ENCODE data around the gene ABCA7. TPM values are rescaled to one million over a fixed set of nuclear protein-coding genes. Genes with fewer than 3 reads are reported as not detected.

ABCA7 gene
- total RNA-seq, 1 donor from 2014 or later, result 16.3 TPM

DNA sequence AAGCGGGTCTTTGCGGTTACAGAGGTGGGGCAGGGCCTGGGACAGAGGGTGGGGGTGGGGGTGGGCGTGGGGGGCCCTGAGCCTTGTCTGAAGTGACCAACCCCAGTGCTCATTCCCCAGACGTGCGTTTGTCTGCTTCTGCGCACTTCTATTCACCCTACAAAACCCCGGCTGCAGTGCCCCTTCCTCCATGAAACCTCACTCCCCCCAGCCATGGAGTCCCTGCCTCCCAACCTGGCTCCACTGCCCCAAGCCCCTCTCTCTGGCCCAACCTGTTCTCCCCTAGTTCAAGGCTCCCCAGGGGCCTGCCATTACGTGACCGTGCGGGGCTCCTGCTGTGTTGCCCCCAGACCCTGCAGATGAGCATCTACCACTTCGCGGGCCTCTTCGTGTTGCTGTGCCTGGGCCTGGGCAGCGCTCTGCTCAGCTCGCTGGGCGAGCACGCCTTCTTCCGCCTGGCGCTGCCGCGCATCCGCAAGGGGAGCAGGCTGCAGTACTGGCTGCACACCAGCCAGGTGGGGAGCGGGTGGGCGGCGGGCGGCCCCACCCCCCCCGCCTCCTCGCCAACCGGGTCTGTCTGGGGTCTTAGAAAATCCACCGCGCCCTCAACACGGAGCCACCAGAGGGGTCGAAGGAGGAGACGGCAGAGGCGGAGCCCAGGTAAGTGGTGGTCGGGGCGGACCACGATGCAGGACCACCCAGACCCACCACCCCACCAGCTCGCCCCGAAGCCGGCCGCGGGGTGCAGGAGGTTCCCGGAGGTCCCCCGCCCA lies 31.5 kb upstream of the ABCA7 start:
- no peak for DNase-seq (ENCODE audit: low spot score)
- TF ChIP-seq, protein P1, sequence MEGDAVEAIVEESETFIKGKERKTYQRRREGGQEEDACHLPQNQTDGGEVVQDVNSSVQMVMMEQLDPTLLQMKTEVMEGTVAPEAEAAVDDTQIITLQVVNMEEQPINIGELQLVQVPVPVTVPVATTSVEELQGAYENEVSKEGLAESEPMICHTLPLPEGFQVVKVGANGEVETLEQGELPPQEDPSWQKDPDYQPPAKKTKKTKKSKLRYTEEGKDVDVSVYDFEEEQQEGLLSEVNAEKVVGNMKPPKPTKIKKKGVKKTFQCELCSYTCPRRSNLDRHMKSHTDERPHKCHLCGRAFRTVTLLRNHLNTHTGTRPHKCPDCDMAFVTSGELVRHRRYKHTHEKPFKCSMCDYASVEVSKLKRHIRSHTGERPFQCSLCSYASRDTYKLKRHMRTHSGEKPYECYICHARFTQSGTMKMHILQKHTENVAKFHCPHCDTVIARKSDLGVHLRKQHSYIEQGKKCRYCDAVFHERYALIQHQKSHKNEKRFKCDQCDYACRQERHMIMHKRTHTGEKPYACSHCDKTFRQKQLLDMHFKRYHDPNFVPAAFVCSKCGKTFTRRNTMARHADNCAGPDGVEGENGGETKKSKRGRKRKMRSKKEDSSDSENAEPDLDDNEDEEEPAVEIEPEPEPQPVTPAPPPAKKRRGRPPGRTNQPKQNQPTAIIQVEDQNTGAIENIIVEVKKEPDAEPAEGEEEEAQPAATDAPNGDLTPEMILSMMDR (IDR thresholded peaks at IDR 0.05; ENCODE audit: unreplicated experiment), result no peak
- no peak overlapping the region for H3K4me3 Mint-ChIP-seq (ENCODE audit: unreplicated experiment)
- H3K9me3 Mint-ChIP-seq (ENCODE audit: unreplicated experiment), result no peaks in the 10 kb centered on the region
- H3K27ac Mint-ChIP-seq (ENCODE audit: unreplicated experiment), result no peak overlapping the region
- H3K27me3 Mint-ChIP-seq (ENCODE audit: unreplicated experiment), result peaks cover 3% of the 10 kb centered on the region
- H3K4me1 Mint-ChIP-seq (ENCODE audit: unreplicated experiment), result no peaks in the 10 kb centered on the region
- H3K36me3 Mint-ChIP-seq (ENCODE audit: low read depth, unreplicated experiment), result no peaks in the 10 kb centered on the region

DNA sequence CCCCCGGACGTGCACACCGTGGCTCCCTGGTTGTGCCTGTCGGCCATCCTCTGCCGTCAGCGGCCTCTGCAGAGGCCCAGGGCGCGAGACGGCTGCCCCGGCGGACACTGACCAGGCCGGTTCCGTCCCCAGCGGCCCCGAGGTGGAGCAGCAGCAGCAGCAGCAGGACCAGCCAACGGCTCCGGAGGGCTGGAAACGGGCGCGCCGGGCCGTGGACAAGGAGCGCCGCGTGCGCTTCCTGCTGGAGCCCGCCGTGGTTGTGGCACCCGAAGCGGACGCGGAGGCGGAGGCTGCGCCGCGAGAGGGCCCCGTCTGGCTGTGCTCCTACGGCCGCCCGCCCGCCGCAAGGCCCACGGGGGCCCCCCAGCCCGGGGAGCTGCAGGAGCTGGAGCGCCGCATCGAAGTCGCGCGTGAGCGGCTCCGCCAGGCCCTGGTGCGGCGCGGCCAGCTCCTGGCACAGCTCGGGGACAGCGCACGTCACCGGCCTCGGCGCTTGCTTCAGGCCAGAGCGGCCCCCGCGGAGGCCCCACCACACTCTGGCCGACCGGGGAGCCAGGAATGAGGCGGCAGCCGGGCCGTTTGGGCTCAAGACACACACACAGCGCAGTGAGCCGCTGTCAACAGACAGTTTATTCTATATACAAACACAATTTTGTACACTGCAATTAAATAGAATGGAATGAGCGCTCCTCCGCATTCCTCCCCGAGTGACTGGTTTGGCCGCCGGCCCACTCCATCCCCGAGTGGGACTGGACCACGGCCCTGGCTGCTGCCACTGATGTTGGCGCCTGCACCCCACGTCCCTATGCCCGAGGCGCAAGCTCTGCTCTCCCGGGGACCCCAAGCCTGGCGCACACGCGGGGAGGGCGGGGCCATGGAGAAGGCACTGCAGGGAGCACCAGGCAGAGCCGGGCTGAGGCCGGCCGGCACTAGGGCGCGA lies 30.6 kb upstream of the ABCA7 start:
- Mint-ChIP-seq H3K36me3 (ENCODE audit: low read depth, unreplicated experiment) (no peaks in the 10 kb centered on the region), H3K27ac (ENCODE audit: unreplicated experiment) (no peak overlapping the region), H3K27me3 (ENCODE audit: unreplicated experiment) (peaks cover 3% of the 10 kb centered on the region), H3K4me3 (ENCODE audit: unreplicated experiment) (no peak overlapping the region), H3K4me1 (ENCODE audit: unreplicated experiment) (no peaks in the 10 kb centered on the region), H3K9me3 (ENCODE audit: unreplicated experiment) (no peaks in the 10 kb centered on the region)
- DNase-seq (ENCODE audit: low spot score), result no peak
- TF ChIP-seq, protein P1 (IDR thresholded peaks at IDR 0.05; ENCODE audit: unreplicated experiment), result no peak

DNA sequence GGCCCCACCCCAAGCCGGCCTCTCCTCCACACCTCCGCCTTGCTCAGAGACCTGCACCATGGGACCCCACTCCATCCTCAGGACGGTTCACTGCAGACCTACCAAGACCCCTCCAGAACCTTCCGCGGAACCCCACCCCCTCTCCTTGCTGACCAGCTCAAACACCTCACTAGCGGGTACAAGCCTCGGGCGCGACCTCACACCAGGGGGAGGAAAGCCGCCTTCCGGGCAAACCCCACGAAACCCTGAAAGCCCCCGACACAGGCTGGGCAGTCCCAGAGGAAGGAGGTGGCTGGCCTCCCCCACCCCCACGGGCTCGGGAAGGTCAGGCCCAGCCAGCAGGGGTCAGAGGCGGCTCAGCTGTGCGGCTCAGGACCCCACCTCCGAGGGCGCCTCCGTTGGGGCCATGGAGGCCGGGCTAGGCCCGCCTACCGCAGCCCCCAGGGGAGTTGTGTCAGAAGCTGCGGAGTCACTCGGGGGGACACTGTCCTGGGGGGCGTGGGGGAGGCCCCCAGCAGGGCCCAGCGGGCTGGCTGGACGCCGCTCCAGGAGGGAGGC lies 29.8 kb upstream of the ABCA7 start:
- Mint-ChIP-seq H3K4me3 (ENCODE audit: unreplicated experiment) (no peak overlapping the region), H3K9me3 (ENCODE audit: unreplicated experiment) (no peaks in the 10 kb centered on the region), H3K27me3 (ENCODE audit: unreplicated experiment) (peaks cover 3% of the 10 kb centered on the region), H3K36me3 (ENCODE audit: low read depth, unreplicated experiment) (no peaks in the 10 kb centered on the region), H3K27ac (ENCODE audit: unreplicated experiment) (no peak overlapping the region), H3K4me1 (ENCODE audit: unreplicated experiment) (no peaks in the 10 kb centered on the region)
- TF ChIP-seq, protein P1 (IDR thresholded peaks at IDR 0.05; ENCODE audit: unreplicated experiment), result no peak
- DNase-seq (ENCODE audit: low spot score), result no peak

DNA sequence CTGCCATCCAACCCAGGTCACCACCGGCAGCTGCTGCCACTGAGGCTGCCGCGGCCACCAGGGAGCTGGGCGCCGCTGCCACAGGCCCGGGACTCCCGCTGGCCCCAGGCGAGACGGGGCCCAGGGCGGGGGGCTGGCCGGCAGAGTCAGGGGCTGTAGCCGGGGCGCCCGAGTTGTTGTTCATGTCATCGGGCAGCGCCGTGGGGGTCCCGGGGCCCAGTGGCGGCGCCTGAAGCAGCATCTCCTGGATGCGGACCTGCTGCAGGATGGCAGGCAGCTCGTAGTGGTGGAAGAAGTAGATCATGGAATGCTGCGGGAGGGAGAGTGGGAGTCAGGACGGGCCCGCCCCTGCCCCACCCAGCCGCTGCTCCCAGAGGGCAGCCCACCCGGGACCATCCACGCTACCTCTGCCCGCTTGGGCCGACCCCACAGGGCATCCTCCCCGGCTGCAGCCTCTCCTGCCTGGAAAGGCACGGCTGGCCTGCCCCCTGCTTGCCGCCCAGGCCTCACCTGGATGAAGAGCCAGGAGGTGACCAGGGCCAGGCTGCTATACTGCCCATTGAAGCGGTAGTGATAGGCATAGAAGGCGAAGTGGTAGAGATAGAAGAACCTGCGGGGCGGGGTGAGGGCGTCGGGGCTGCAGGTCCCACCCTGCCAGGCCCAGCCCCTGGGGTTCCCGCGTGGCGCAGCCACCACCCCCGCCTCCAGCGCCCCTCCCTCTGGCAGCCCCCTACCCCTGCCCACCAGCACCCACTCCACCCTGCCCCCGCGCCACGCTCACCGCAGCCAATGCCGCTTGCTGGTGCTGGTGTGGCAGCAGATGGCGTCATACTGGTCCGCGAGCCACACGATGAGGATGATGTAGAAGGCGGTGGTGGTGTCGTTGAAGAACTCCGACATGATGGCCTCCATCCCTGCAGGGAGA lies 29.1 kb upstream of the ABCA7 start:
- no peak overlapping the region for H3K27ac Mint-ChIP-seq (ENCODE audit: unreplicated experiment)
- no peaks in the 10 kb centered on the region for H3K36me3 Mint-ChIP-seq (ENCODE audit: low read depth, unreplicated experiment)
- H3K9me3 Mint-ChIP-seq (ENCODE audit: unreplicated experiment), result no peaks in the 10 kb centered on the region
- TF ChIP-seq, protein P1 (IDR thresholded peaks at IDR 0.05; ENCODE audit: unreplicated experiment), result no peak
- no peaks in the 10 kb centered on the region for H3K4me1 Mint-ChIP-seq (ENCODE audit: unreplicated experiment)
- peaks cover 3% of the 10 kb centered on the region for H3K27me3 Mint-ChIP-seq (ENCODE audit: unreplicated experiment)
- no peak for DNase-seq (ENCODE audit: low spot score)
- H3K4me3 Mint-ChIP-seq (ENCODE audit: unreplicated experiment), result no peak overlapping the region

All from endothelial cell (in vitro differentiated cells).